NOMO-1 treated with DMSO at 0.1 percent for 48 hours (cell line): Measurements from ENCODE around the gene MATN1.

ENCODE experiments used
- DNase-seq: peaks from one replicate; lab custom pipeline; 2025; ENCODE audit not compliant: unreplicated experiment; lab: John Stamatoyannopoulos, UW

Gene MATN1

GRCh38 chr1:30745834-30746208, 22.4 kb upstream of the MATN1 start:
- no peak for DNase-seq

- no peak for DNase-seq
Measured at GRCh38 chr1:30745156-30745833, 21.9 kb upstream of the MATN1 start.

DNA sequence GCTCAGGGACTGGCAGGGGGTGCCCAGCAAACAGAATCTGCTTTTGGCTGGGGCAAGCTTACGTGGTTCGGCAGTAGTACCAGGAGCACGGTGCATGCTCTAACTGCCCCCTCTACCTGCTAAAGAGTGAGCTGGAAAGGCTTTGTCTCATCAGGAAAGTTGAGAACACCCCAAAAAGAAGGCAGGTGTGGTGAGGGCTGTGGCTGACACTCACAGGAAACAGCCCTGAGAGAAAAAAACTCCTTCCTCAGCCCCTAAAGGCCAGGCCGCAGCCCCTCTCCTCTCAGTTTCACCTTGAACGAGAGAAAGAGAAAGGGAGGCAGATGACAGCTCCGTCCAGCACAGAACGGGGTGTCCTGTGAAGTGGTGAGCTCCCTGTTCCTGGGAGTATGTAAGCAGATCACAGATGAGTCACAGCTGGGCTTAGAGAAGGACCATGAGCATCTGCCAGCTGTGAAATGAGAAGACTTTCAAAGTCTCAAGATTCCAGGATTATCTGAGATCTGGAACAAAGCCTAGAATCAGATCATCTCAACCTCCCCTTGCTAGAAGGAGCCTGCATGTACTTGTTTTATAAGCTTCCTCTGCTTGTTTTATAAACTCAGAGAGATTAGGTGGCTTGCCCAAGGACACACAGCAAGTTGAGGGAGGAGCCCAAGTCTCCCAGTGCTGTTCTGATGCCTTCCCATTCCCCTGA, 20.8 kb upstream of the MATN1 start:
- no peak for DNase-seq

GRCh38 chr1:30743584-30744059, 20.2 kb upstream of the MATN1 start:
- peak; percentile 94 for DNase-seq

DNA sequence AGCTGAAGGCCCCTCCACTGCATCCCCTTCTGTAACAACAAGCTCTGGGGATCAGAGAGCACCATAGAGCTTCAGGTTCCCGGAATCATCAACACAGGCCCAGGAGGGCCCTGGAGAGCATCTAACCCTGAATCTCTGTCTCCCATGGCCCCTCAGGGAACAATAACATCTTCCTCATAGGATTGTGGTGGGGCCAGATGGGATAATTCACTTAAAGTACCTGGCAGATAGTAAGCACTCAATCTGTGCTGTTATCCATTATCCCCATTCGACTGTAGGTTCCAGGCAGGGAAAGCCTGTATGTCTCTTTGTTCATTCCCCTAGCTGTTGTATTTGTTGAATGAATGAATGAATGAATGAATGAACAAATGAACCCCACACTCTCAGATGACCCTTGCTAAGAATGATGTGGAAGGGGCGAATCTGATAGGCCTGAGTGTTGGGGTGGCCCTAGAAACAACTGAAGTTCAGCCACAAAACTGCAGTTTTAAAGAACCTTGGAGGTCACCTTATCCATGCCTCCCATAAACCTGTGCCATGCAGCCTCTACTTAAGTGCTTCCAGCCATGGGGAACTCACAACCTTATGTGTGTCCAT, 19.7 kb upstream of the MATN1 start:
- no peak for DNase-seq

DNA sequence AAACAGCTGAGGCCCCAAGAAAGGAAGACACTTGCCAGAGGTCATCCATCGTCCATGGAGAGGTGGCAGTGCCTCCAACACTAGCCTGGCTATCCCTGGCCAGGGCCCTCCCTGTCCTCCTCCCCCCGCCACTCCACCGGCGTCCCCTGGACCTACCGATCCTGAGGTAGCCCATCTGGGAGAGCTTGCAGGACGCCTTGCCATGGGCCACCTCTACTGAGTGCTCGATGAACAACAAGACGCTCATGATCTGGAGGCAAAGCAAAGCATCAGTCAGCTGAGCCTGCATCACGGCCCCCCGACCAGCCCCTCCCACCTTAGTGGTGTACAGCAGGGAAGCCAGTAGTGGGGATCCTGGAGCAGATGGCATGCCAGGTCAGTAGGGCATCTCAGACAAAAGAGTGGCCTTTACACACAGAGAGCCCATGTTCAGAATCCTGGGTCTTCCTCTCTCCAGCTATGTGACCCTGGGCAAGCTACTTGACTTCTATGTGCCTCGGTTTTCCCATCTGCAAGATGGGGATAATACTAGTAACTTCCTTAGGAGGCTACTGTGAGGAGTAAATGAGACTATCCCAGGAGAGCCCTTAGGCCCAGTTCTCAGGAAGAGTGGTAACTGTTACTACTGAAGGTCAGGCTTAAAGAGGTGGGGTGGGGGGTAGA, 19.0 kb upstream of the MATN1 start:
- no peak for DNase-seq

GRCh38 chr1:30741239-30741894, 18.0 kb upstream of the MATN1 start:
- peak; percentile 43 for DNase-seq

- DNase-seq = no peak
Measured at GRCh38 chr1:30740251-30741238, 17.2 kb upstream of the MATN1 start.

GRCh38 chr1:30739601-30740000, 16.2 kb upstream of the MATN1 start:
- no peak for DNase-seq

GRCh38 chr1:30738715-30739559, 15.6 kb upstream of the MATN1 start:
- no peak for DNase-seq

DNA sequence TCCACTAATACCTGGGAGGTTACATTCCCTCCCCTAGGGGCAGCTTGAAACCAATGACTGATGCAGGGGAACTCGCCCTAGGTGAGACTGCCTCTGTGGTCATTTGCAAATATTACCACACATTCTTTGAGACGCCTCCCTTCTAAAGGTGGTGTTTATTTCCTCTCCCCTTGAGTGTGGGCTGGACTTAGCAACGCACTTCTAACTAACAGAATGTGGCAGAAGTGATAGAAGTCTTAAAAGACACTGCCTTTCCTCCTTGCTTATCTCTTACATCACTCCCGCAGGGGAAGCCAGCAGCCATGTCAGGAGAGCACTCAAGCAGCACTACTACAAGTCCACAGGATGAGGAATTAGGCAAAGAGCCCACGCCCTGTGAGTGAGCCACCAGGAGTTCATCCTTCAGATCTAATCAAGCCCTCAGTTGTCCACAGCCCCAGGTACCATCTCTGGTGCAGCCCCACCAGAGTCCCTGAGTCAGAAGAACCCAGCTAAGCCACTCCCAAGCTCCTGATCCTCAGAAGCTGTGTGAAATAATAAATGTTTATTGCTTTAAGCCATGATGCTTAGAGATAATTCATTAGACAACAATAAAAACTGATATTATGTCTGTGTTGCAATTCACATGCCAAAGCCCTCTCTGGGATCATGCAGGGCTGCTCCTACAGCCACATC, 14.8 kb upstream of the MATN1 start:
- DNase-seq = no peak

- DNase-seq = no peak
Measured at GRCh38 chr1:30737357-30738039, 14.1 kb upstream of the MATN1 start.

- DNase-seq = no peak
Measured at GRCh38 chr1:30735668-30736498, 12.5 kb upstream of the MATN1 start.

DNA sequence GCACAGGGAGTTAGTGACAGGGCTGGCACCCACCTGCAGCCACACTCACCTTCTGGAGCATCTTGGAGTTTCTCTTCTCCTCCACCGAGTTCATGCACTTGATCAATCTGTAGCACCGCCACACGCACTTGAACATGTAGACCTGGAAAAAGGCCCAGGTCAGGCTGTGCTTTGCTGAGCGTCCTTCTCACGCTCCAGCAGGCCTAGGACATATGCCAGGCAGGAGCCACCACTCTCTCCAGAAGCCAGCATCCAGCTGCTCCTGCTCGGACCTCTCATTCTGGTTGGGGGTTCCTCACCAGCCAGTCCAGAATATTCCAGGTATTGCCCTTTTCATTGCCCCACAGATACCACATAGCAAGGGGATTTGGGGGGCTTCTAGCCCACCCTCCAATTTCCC, 11.7 kb upstream of the MATN1 start:
- DNase-seq = no peak

- DNase-seq = no peak
Measured at GRCh38 chr1:30734580-30734979, 11.2 kb upstream of the MATN1 start.

DNA sequence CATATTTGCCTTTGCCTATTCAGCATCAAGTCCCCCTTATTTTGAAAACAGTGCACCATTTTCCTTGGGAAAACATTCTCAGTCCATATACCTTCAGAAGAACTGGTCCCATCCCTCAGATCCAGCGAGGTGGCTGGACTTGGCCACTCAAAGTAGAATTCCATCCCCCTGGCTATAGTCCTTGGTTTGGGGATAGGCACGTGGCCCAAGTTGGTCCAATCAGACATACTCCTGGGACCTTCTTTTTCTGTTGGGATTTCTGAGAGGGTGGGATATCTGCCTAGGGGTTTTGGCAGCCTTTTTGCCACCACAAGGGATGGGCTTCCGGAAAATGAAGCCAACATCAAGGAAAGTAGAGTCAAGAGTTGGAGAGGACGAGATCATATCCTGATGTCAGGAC, 10.7 kb upstream of the MATN1 start:
- no peak for DNase-seq

DNA sequence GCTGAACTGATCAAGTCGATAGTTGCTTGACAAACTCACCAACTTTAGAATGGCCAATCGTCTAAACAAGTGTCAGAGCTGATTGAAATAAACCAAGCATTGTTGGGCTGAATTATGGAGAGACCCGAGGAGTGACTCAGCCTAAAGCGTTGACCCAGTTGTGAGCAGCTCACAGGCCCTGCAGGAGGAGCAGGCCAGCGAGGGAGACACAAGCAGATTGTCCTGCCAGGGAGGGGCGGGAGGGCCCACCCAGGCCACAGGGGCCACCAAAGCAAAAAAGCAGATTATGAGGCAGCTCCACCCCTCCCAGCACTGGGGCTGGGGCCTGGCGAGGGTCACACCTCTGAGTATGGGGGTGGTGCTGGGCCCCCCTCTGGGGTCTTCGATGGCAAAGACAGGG, 10.1 kb upstream of the MATN1 start:
- no peak for DNase-seq
